ENCODE results near the gene CAVIN3.

Gene CAVIN3

GRCh38 chr11:6320411-6321155 is at the start of gene CAVIN3:
Gene CAVIN3, minus strand, starts transcription at chr11:6320501. Its CDS starts 25 bp downstream, at chr11:6320476.
- no peak for DNase-seq

GRCh38 chr11:6365659-6366058 is 45.4 kb upstream of the CAVIN3 start:
- no peak for DNase-seq

GRCh38 chr11:6362873-6363678 is 42.8 kb upstream of the CAVIN3 start:
- DNase-seq = peak; percentile 26

- DNase-seq = no peak
Measured at GRCh38 chr11:6362185-6362872, 42.0 kb upstream of the CAVIN3 start.

GRCh38 chr11:6360183-6360582 is 39.9 kb upstream of the CAVIN3 start:
- no peak for DNase-seq

GRCh38 chr11:6357222-6357621 is 36.9 kb upstream of the CAVIN3 start:
- DNase-seq = no peak

- no peak for DNase-seq
Measured at GRCh38 chr11:6356503-6357055, 36.3 kb upstream of the CAVIN3 start.

GRCh38 chr11:6354651-6355485 is 34.6 kb upstream of the CAVIN3 start:
- DNase-seq = no peak

GRCh38 chr11:6353367-6353987 is 33.2 kb upstream of the CAVIN3 start:
- peak; percentile 26 for DNase-seq

GRCh38 chr11:6351782-6352382 is 31.6 kb upstream of the CAVIN3 start:
- DNase-seq = no peak

- no peak for DNase-seq
Measured at GRCh38 chr11:6350486-6350885, 30.2 kb upstream of the CAVIN3 start.

GRCh38 chr11:6350043-6350442 is 29.7 kb upstream of the CAVIN3 start:
- no peak for DNase-seq

- no peak for DNase-seq
Measured at GRCh38 chr11:6345366-6345765, 25.1 kb upstream of the CAVIN3 start.

- no peak for DNase-seq
Measured at GRCh38 chr11:6336293-6336692, 16.0 kb upstream of the CAVIN3 start.

- no peak for DNase-seq
Measured at GRCh38 chr11:6334806-6335205, 14.5 kb upstream of the CAVIN3 start.

- DNase-seq = no peak
Measured at GRCh38 chr11:6333095-6333494, 12.8 kb upstream of the CAVIN3 start.

- DNase-seq = no peak
Measured at GRCh38 chr11:6332066-6332465, 11.8 kb upstream of the CAVIN3 start.

GRCh38 chr11:6328321-6328720 is 8.0 kb upstream of the CAVIN3 start:
- no peak for DNase-seq

- DNase-seq = no peak
Measured at GRCh38 chr11:6327806-6328205, 7.5 kb upstream of the CAVIN3 start.

GRCh38 chr11:6326985-6327384 is 6.7 kb upstream of the CAVIN3 start:
- no peak for DNase-seq

GRCh38 chr11:6326303-6326702 is 6.0 kb upstream of the CAVIN3 start:
- no peak for DNase-seq
